Measurements from ENCODE around the gene CEP131.

Gene CEP131

DNA sequence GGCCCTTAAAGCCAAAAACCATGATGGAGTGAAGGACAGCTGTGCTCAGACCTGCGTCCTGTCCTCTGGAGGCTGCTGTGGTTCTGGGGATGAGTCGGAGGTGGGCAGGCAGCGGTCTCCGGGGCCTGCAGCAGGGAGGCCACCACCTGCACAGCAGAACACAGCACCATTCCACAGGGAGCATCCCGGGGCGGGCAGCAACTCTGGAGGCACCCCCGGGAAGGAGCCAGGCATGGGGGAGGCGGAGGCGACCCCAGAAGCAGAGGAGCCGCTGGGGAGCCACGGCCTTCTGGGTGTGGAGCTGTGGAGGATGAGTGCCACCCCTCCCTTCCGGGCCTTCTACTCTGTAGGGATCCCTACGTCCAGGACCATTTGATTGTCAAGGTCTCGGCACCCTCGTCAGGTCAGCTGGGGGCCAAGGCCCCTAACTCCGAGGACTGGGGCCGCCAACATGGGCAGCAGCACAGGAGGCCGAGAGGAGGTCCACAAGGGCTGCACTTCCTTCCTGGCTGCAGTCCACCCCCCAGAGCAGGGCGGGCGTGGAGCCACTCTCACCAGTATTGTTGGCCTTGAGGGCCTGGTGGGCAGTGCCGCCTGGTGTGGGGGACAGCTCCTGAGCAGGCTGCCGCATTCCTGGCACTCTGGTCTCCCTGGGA, 23.8 kb downstream of the CEP131 start:
- Histone ChIP-seq H3K27ac (ENCODE audit: low read depth, low read length) (no peak overlapping the region), H3K9me3 (ENCODE audit: insufficient read depth, low read length) (no peaks in the 10 kb centered on the region), H3K4me2 (ENCODE audit: low read depth, low read length, poor library complexity, severe bottlenecking) (no peak overlapping the region), H3F3A (ENCODE audit: insufficient read depth) (no peaks in the 10 kb centered on the region), H2AFZ (ENCODE audit: low read depth, low read length, severe bottlenecking) (no peak overlapping the region), H3K36me3 (ENCODE audit: low read length) (no peaks in the 10 kb centered on the region), H3K9me2 (replicated peaks; ENCODE audit: insufficient read depth, low read length) (no peaks in the 10 kb centered on the region), H3K9ac (ENCODE audit: low read length) (no peak overlapping the region), H3K79me2 (ENCODE audit: insufficient read depth, low read length) (no peaks in the 10 kb centered on the region), H3K4me3 (ENCODE audit: insufficient read depth, low read length, poor library complexity, severe bottlenecking) (no peak overlapping the region), H4K20me1 (ENCODE audit: low read depth, low read length) (no peaks in the 10 kb centered on the region), H3K27me3 (ENCODE audit: low read length) (no peaks in the 10 kb centered on the region)
- no peak for TF ChIP-seq EZH2phosphoT487 (conservative IDR thresholded peaks at IDR 0.05; ENCODE audit: low read length)
- TF ChIP-seq, protein P1, sequence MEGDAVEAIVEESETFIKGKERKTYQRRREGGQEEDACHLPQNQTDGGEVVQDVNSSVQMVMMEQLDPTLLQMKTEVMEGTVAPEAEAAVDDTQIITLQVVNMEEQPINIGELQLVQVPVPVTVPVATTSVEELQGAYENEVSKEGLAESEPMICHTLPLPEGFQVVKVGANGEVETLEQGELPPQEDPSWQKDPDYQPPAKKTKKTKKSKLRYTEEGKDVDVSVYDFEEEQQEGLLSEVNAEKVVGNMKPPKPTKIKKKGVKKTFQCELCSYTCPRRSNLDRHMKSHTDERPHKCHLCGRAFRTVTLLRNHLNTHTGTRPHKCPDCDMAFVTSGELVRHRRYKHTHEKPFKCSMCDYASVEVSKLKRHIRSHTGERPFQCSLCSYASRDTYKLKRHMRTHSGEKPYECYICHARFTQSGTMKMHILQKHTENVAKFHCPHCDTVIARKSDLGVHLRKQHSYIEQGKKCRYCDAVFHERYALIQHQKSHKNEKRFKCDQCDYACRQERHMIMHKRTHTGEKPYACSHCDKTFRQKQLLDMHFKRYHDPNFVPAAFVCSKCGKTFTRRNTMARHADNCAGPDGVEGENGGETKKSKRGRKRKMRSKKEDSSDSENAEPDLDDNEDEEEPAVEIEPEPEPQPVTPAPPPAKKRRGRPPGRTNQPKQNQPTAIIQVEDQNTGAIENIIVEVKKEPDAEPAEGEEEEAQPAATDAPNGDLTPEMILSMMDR (IDR thresholded peaks at IDR 0.05; ENCODE audit: insufficient read depth, low read length, poor library complexity, severe bottlenecking) = no peak

DNA sequence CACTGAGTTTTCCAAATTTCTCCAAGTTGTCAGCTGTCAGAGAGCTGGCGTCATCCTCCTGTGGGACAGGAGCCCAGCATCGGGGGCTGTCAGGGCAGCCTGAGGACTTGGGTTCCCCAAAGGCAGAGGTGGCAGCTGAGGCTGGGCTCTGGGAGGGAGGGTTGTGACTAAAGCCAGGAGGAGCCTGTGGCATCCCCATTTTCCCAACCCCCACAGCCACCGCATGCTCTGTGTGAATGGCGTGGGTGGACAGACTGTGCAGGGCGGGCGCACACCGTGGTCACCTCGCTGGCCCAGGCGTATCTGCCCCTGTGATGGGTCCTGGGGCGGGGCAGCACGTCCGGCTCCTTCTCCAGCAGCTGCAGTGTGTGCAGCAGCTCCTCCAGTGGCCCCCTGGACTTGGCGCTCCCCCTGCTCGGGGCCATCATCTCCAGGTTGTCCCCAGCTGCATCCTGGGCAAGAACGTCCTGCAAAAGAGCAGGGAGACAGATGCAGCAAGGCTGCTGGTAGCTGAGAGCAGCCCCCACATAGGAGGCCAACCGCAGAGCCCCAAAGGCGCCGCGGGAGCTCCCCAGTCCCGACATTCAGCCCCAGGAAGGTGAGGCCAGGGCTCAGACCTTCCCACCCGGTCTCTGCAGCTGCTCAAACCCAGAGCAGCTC, 24.8 kb downstream of the CEP131 start:
- Histone ChIP-seq H3K36me3 (ENCODE audit: low read length) (no peaks in the 10 kb centered on the region), H3K4me3 (ENCODE audit: insufficient read depth, low read length, poor library complexity, severe bottlenecking) (no peak overlapping the region), H2AFZ (ENCODE audit: low read depth, low read length, severe bottlenecking) (no peak overlapping the region), H3K9me2 (replicated peaks; ENCODE audit: insufficient read depth, low read length) (no peaks in the 10 kb centered on the region), H3K9me3 (ENCODE audit: insufficient read depth, low read length) (no peaks in the 10 kb centered on the region), H3K27me3 (ENCODE audit: low read length) (no peaks in the 10 kb centered on the region), H3K27ac (ENCODE audit: low read depth, low read length) (no peak overlapping the region), H3F3A (ENCODE audit: insufficient read depth) (no peaks in the 10 kb centered on the region), H3K4me2 (ENCODE audit: low read depth, low read length, poor library complexity, severe bottlenecking) (no peak overlapping the region), H3K79me2 (ENCODE audit: insufficient read depth, low read length) (no peaks in the 10 kb centered on the region), H3K9ac (ENCODE audit: low read length) (no peak overlapping the region), H4K20me1 (ENCODE audit: low read depth, low read length) (no peaks in the 10 kb centered on the region)
- TF ChIP-seq, protein P1 (IDR thresholded peaks at IDR 0.05; ENCODE audit: insufficient read depth, low read length, poor library complexity, severe bottlenecking) = no peak
- no peak for TF ChIP-seq EZH2phosphoT487 (conservative IDR thresholded peaks at IDR 0.05; ENCODE audit: low read length)

DNA sequence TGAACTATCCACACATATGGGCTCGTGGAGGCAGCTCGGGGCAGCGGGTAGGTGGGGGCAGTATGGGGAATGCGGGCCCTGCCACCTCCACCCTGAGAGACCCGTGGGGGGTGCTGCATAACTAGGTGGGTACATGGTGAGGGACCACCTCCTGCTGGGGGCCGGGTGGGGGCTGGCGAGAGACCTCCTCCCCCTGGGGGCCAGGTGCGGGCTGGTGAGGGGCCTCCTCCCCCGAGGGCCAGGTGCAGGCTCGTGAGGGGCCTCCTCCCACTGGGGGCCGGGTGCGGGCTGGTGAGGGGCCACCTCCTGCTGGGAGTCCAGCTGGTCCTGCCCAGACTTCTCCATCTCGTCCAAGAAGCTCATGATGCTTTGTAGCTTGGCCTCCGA, 25.4 kb downstream of the CEP131 start:
- Histone ChIP-seq H3K4me2 (ENCODE audit: low read depth, low read length, poor library complexity, severe bottlenecking) (no peak overlapping the region), H3K79me2 (ENCODE audit: insufficient read depth, low read length) (no peaks in the 10 kb centered on the region), H3K9me3 (ENCODE audit: insufficient read depth, low read length) (no peaks in the 10 kb centered on the region), H3K4me3 (ENCODE audit: insufficient read depth, low read length, poor library complexity, severe bottlenecking) (no peak overlapping the region), H3K27me3 (ENCODE audit: low read length) (no peaks in the 10 kb centered on the region), H3F3A (ENCODE audit: insufficient read depth) (no peaks in the 10 kb centered on the region), H3K9ac (ENCODE audit: low read length) (no peak overlapping the region), H3K27ac (ENCODE audit: low read depth, low read length) (no peak overlapping the region), H2AFZ (ENCODE audit: low read depth, low read length, severe bottlenecking) (no peak overlapping the region), H3K9me2 (replicated peaks; ENCODE audit: insufficient read depth, low read length) (no peaks in the 10 kb centered on the region), H3K36me3 (ENCODE audit: low read length) (no peaks in the 10 kb centered on the region), H4K20me1 (ENCODE audit: low read depth, low read length) (no peaks in the 10 kb centered on the region)
- TF ChIP-seq, protein P1 (IDR thresholded peaks at IDR 0.05; ENCODE audit: insufficient read depth, low read length, poor library complexity, severe bottlenecking) = no peak
- no peak for TF ChIP-seq EZH2phosphoT487 (conservative IDR thresholded peaks at IDR 0.05; ENCODE audit: low read length)

Measured in SU-DHL-6 (cell line).